Measurements from ENCODE around the gene NCK1. TPM values are rescaled to one million over a fixed set of nuclear protein-coding genes. Genes with fewer than 3 reads are reported as not detected.

The NCK1 gene
- total and polyA plus RNA-seq, 12 donors = 7.6 to 31.8 (median 21.0) TPM

- peaks cover 2 to 77% (median 43%) of the 10 kb centered on the region in 9 donors for H3K4me1 ChIP-seq
- H3K27me3 ChIP-seq = no peaks in the 10 kb centered on the region
- intact Hi-C loops (cut with DNase I) = loop anchor here in 3 of 10 donors (5.0 to 10.0 kb wide), 3 partner anchors 65 to 192 kb away; partner anchors contain the start of genes NCK1 (in 1 of the 3) and STAG1 (in 1 of the 3)
- no peak for TF ChIP-seq CTCF (IDR thresholded peaks at IDR 0.05)
- H3K4me3 ChIP-seq = no peak overlapping the region
- H3K36me3 ChIP-seq = peaks cover 0 to 33% (median 5%) of the 10 kb centered on the region in 9 donors
- WGBS, 2 donors = 77 to 79% methylated on average over 1 of the region's 1 CpG
- H3K9me3 ChIP-seq = no peaks in the 10 kb centered on the region
- DNase-seq = no peak
- ATAC-seq = no peak
- H3K27ac ChIP-seq = no peak overlapping the region
Observed at GRCh38 chr3:136946978-136947377, 85.0 kb downstream of the NCK1 start.

DNA sequence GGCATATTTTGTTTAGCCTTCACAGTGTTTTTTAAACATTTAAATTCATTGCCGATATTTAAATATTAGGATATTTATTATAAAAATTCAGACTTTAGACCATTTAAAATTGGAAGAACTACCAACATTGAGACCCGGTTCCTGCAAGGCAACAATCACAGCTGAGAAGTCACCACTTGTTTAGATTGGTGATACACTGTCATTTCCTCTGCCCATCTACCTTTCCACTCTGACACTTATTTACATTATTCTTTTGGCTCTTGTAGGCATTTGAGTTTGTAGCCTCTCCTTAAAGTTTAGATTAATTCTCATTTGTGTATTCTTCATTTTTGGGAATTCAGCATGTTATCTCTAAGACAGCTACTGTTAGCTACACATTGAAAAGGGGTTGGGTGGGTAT lies 85.5 kb downstream of the NCK1 start:
- no peaks in the 10 kb centered on the region for H3K27me3 ChIP-seq
- peaks cover 0 to 33% (median 5%) of the 10 kb centered on the region in 9 donors for H3K36me3 ChIP-seq
- H3K4me3 ChIP-seq = no peak overlapping the region
- H3K9me3 ChIP-seq = no peaks in the 10 kb centered on the region
- intact Hi-C loops (cut with DNase I) = loop anchor here in 3 of 10 donors (5.0 to 10.0 kb wide), 3 partner anchors 65 to 193 kb away; partner anchors contain the start of genes NCK1 (in 1 of the 3) and STAG1 (in 1 of the 3)
- DNase-seq = no peak
- no peak overlapping the region for H3K27ac ChIP-seq
- TF ChIP-seq CTCF (IDR thresholded peaks at IDR 0.05) = no peak
- WGBS, 2 donors = 48 to 53% methylated on average over 2 of the region's 2 CpGs
- no peak for ATAC-seq
- H3K4me1 ChIP-seq = peaks cover 2 to 72% (median 39%) of the 10 kb centered on the region in 9 donors

DNA sequence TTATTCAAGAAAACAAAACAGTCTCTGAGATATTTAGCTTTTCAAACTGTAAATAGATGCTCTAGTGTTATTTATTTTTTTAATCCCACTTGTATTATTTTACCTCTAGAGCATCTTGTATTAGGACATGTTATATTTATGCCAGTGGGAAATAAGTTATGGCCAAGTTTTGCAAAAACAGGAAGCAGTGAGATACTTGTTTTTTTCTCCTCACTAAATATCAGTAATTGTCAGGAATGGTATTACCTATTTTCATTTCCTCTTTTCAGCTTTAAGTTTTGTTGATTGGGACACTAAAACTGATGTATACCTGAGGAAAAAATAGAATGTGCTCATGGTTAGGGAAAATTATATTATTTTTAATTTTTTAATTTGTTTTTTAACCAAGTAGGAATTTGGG lies 87.1 kb downstream of the NCK1 start:
- TF ChIP-seq CTCF (IDR thresholded peaks at IDR 0.05) = no peak
- intact Hi-C loops (cut with DNase I) = loop anchor here in 4 of 10 donors (2.0 to 10.0 kb wide), 4 partner anchors 63 to 194 kb away; partner anchors contain the start of genes NCK1 (in 1 of the 4) and STAG1 (in 1 of the 4)
- no peaks in the 10 kb centered on the region for H3K27me3 ChIP-seq
- no peak for ATAC-seq
- DNase-seq = no peak
- peaks cover 0 to 33% (median 5%) of the 10 kb centered on the region in 9 donors for H3K36me3 ChIP-seq
- peak overlapping the region in 1 of 10 donors; percentile 17 for H3K27ac ChIP-seq
- no peaks in the 10 kb centered on the region for H3K9me3 ChIP-seq
- H3K4me3 ChIP-seq = no peak overlapping the region
- H3K4me1 ChIP-seq = peaks cover 2 to 55% (median 25%) of the 10 kb centered on the region in 9 donors

DNA sequence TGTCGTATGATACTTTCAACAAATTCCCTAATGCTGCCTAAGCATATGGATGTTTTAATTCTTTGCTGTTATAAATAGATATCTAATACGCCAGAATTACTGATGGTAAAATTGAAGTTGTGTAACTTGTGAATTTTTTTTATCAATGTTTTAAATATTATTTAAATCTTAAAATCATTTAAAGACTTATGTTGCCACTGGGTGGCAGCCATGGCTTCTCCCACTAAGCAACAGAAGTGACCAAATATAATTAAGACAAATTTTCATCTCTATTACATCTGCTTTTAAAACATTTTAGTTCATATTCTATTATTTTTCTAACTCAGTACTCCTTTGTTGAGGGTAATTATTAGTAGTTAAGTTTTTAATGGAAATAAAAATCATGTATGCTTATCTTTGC lies 87.7 kb downstream of the NCK1 start:
- TF ChIP-seq CTCF (IDR thresholded peaks at IDR 0.05) = peak in 4 of 9 donors; percentile 23 to 42 (median 33)
- H3K36me3 ChIP-seq = peaks cover 0 to 33% (median 5%) of the 10 kb centered on the region in 9 donors

More for the DNA sequence above, 87.7 kb downstream of the NCK1 start:
- Histone ChIP-seq H3K9me3 (no peaks in the 10 kb centered on the region), H3K27me3 (no peaks in the 10 kb centered on the region), H3K27ac (peak overlapping the region in 1 of 10 donors; percentile 17), H3K4me3 (no peak overlapping the region), H3K4me1 (peaks cover under 1 to 49% (median 20%) of the 10 kb centered on the region in 9 donors)
- intact Hi-C loops (cut with DNase I) = loop anchor here in 4 of 10 donors (2.0 to 10.0 kb wide), 4 partner anchors 63 to 195 kb away; partner anchors contain the start of genes NCK1 (in 1 of the 4) and STAG1 (in 1 of the 4)
- DNase-seq (no peak), ATAC-seq (no peak)
- WGBS, 2 donors = 87 to 97% methylated on average over 2 of the region's 2 CpGs

Data from heart right ventricle (tissue), 16 donors.